ENCODE measurements around the gene RANBP3.
A peak's percentile ranks its signal among the peaks of the same experiment; 100 is the strongest.

Gene RANBP3

GRCh38 chr19:5916181-5916708 lies 61.7 kb downstream of the RANBP3 start:
- Histone ChIP-seq H3K36me3 (ENCODE audit: control insufficient read depth, insufficient read depth, low read length, severe bottlenecking) (peaks cover 45% of the 10 kb centered on the region), H3K4me1 (ENCODE audit: control insufficient read depth, insufficient read depth, low read length) (peaks cover 24% of the 10 kb centered on the region), H3K4me3 (ENCODE audit: low read length) (no peak overlapping the region), H3K9ac (ENCODE audit: low read length) (no peak overlapping the region), H3K27me3 (replicated peaks; ENCODE audit: control insufficient read depth, insufficient read depth, low read length) (no peaks in the 10 kb centered on the region), H3K9me3 (ENCODE audit: control insufficient read depth, low read length) (no peaks in the 10 kb centered on the region)
- no peak for DNase-seq (ENCODE audit: low read depth)

- no peak overlapping the region for H3K4me3 ChIP-seq (ENCODE audit: low read length)
- no peak overlapping the region for H3K9ac ChIP-seq (ENCODE audit: low read length)
- H3K9me3 ChIP-seq (ENCODE audit: control insufficient read depth, low read length): no peaks in the 10 kb centered on the region
- H3K4me1 ChIP-seq (ENCODE audit: control insufficient read depth, insufficient read depth, low read length): peaks cover 27% of the 10 kb centered on the region
- no peaks in the 10 kb centered on the region for H3K27me3 ChIP-seq (replicated peaks; ENCODE audit: control insufficient read depth, insufficient read depth, low read length)
- DNase-seq (ENCODE audit: low read depth): no peak
- H3K36me3 ChIP-seq (ENCODE audit: control insufficient read depth, insufficient read depth, low read length, severe bottlenecking): peaks cover 42% of the 10 kb centered on the region
These were observed 62.2 kb downstream of the RANBP3 start for GRCh38 chr19:5915782-5916165.

GRCh38 chr19:5914946-5915781 lies 62.8 kb downstream of the RANBP3 start:
- no peak overlapping the region for H3K9ac ChIP-seq (ENCODE audit: low read length)
- H3K27me3 ChIP-seq (replicated peaks; ENCODE audit: control insufficient read depth, insufficient read depth, low read length): no peaks in the 10 kb centered on the region
- peaks cover 27% of the 10 kb centered on the region for H3K4me1 ChIP-seq (ENCODE audit: control insufficient read depth, insufficient read depth, low read length)
- no peaks in the 10 kb centered on the region for H3K9me3 ChIP-seq (ENCODE audit: control insufficient read depth, low read length)
- H3K4me3 ChIP-seq (ENCODE audit: low read length): no peak overlapping the region
- peaks cover 37% of the 10 kb centered on the region for H3K36me3 ChIP-seq (ENCODE audit: control insufficient read depth, insufficient read depth, low read length, severe bottlenecking)
- no peak for DNase-seq (ENCODE audit: low read depth)

GRCh38 chr19:5914358-5914774 lies 63.6 kb downstream of the RANBP3 start:
- H3K4me3 ChIP-seq (ENCODE audit: low read length): no peak overlapping the region
- peaks cover 37% of the 10 kb centered on the region for H3K36me3 ChIP-seq (ENCODE audit: control insufficient read depth, insufficient read depth, low read length, severe bottlenecking)
- no peaks in the 10 kb centered on the region for H3K27me3 ChIP-seq (replicated peaks; ENCODE audit: control insufficient read depth, insufficient read depth, low read length)
- peaks cover 27% of the 10 kb centered on the region for H3K4me1 ChIP-seq (ENCODE audit: control insufficient read depth, insufficient read depth, low read length)
- no peaks in the 10 kb centered on the region for H3K9me3 ChIP-seq (ENCODE audit: control insufficient read depth, low read length)
- no peak for DNase-seq (ENCODE audit: low read depth)
- H3K9ac ChIP-seq (ENCODE audit: low read length): peak overlapping the region; percentile 21

- peak; percentile 79 for DNase-seq (ENCODE audit: low read depth)
- Histone ChIP-seq H3K9me3 (ENCODE audit: control insufficient read depth, low read length) (no peaks in the 10 kb centered on the region), H3K9ac (ENCODE audit: low read length) (peak within 1 kb of the TSS; percentile 21), H3K4me3 (ENCODE audit: low read length) (no peak within 1 kb of the TSS), H3K36me3 (ENCODE audit: control insufficient read depth, insufficient read depth, low read length, severe bottlenecking) (peaks cover 38% of the 10 kb centered on the region), H3K4me1 (ENCODE audit: control insufficient read depth, insufficient read depth, low read length) (peaks cover 27% of the 10 kb centered on the region), H3K27me3 (replicated peaks; ENCODE audit: control insufficient read depth, insufficient read depth, low read length) (no peaks in the 10 kb centered on the region)
These were observed 64.1 kb downstream of the RANBP3 start, which contains the start of gene CAPS for GRCh38 chr19:5913739-5914357. TSS of gene CAPS (plus strand) at chr19:5914254. CDS start at chr19:5914407, 153 bp downstream.

GRCh38 chr19:5911366-5911765 lies 66.6 kb downstream of the RANBP3 start:
- H3K9me3 ChIP-seq (ENCODE audit: control insufficient read depth, low read length): no peaks in the 10 kb centered on the region
- H3K36me3 ChIP-seq (ENCODE audit: control insufficient read depth, insufficient read depth, low read length, severe bottlenecking): peaks cover 16% of the 10 kb centered on the region
- no peak overlapping the region for H3K4me3 ChIP-seq (ENCODE audit: low read length)
- H3K27me3 ChIP-seq (replicated peaks; ENCODE audit: control insufficient read depth, insufficient read depth, low read length): no peaks in the 10 kb centered on the region
- H3K9ac ChIP-seq (ENCODE audit: low read length): no peak overlapping the region
- H3K4me1 ChIP-seq (ENCODE audit: control insufficient read depth, insufficient read depth, low read length): peaks cover 24% of the 10 kb centered on the region
- peak; percentile 23 for DNase-seq (ENCODE audit: low read depth)

GRCh38 chr19:5910638-5910907 lies 67.4 kb downstream of the RANBP3 start:
- DNase-seq (ENCODE audit: low read depth): no peak
- H3K9me3 ChIP-seq (ENCODE audit: control insufficient read depth, low read length): no peaks in the 10 kb centered on the region
- H3K27me3 ChIP-seq (replicated peaks; ENCODE audit: control insufficient read depth, insufficient read depth, low read length): no peaks in the 10 kb centered on the region
- peaks cover 21% of the 10 kb centered on the region for H3K4me1 ChIP-seq (ENCODE audit: control insufficient read depth, insufficient read depth, low read length)
- H3K4me3 ChIP-seq (ENCODE audit: low read length): no peak overlapping the region
- H3K36me3 ChIP-seq (ENCODE audit: control insufficient read depth, insufficient read depth, low read length, severe bottlenecking): peaks cover 14% of the 10 kb centered on the region
- no peak overlapping the region for H3K9ac ChIP-seq (ENCODE audit: low read length)

- Histone ChIP-seq H3K36me3 (ENCODE audit: control insufficient read depth, insufficient read depth, low read length, severe bottlenecking) (peaks cover 14% of the 10 kb centered on the region), H3K4me3 (ENCODE audit: low read length) (no peak overlapping the region), H3K9me3 (ENCODE audit: control insufficient read depth, low read length) (no peaks in the 10 kb centered on the region), H3K4me1 (ENCODE audit: control insufficient read depth, insufficient read depth, low read length) (peaks cover 17% of the 10 kb centered on the region), H3K9ac (ENCODE audit: low read length) (no peak overlapping the region), H3K27me3 (replicated peaks; ENCODE audit: control insufficient read depth, insufficient read depth, low read length) (no peaks in the 10 kb centered on the region)
- DNase-seq (ENCODE audit: low read depth): no peak
These were observed 69.0 kb downstream of the RANBP3 start for GRCh38 chr19:5908773-5909442.

GRCh38 chr19:5907241-5907640 lies 70.7 kb downstream of the RANBP3 start:
- H3K9me3 ChIP-seq (ENCODE audit: control insufficient read depth, low read length): no peaks in the 10 kb centered on the region
- H3K27me3 ChIP-seq (replicated peaks; ENCODE audit: control insufficient read depth, insufficient read depth, low read length): no peaks in the 10 kb centered on the region
- no peak overlapping the region for H3K9ac ChIP-seq (ENCODE audit: low read length)
- peaks cover 14% of the 10 kb centered on the region for H3K36me3 ChIP-seq (ENCODE audit: control insufficient read depth, insufficient read depth, low read length, severe bottlenecking)
- peaks cover 21% of the 10 kb centered on the region for H3K4me1 ChIP-seq (ENCODE audit: control insufficient read depth, insufficient read depth, low read length)
- no peak overlapping the region for H3K4me3 ChIP-seq (ENCODE audit: low read length)
- DNase-seq (ENCODE audit: low read depth): no peak

- Histone ChIP-seq H3K4me1 (ENCODE audit: control insufficient read depth, insufficient read depth, low read length) (peaks cover 24% of the 10 kb centered on the region), H3K36me3 (ENCODE audit: control insufficient read depth, insufficient read depth, low read length, severe bottlenecking) (peaks cover 16% of the 10 kb centered on the region), H3K9me3 (ENCODE audit: control insufficient read depth, low read length) (no peaks in the 10 kb centered on the region), H3K4me3 (ENCODE audit: low read length) (peak overlapping the region; percentile 96), H3K27me3 (replicated peaks; ENCODE audit: control insufficient read depth, insufficient read depth, low read length) (no peaks in the 10 kb centered on the region), H3K9ac (ENCODE audit: low read length) (peak overlapping the region; percentile 94)
- no peak for DNase-seq (ENCODE audit: low read depth)
These were observed 72.7 kb downstream of the RANBP3 start for GRCh38 chr19:5905114-5905778.

All from adipocyte (in vitro differentiated cells).